B cell (primary cell): Measurements from ENCODE around the gene TERC. TPM values are rescaled to one million over a fixed set of nuclear protein-coding genes. Genes with fewer than 3 reads are reported as not detected.
A peak's percentile ranks its signal among the peaks of the same experiment; 100 is the strongest.
"Not testable (repeated sequence)": the region's sequence is repeated elsewhere in the genome, so short reads cannot be mapped to it uniquely, and the experiment has no call there.

Source experiments
- ATAC-seq: fragments of 200-7000 bp; cut with Tn5 transposase; one replicate; pipeline ENCODE4 v1.10.0; 2021; ENCODE audit warnings: low read depth, mild to moderate bottlenecking, moderate number of reproducible peaks, moderate library complexity
- CTCF ChIA-PET: fragments of 350-600 bp; sonication (Branson Sonifier 250); formaldehyde crosslinking; loops from one replicate; lab custom pipeline; 2021; ENCODE audit warnings: antibody characterized with exemption, inconsistent platforms; lab: Charles Lee
- POLR2A ChIA-PET: fragments of 350-600 bp; sonication (Branson Sonifier 250); formaldehyde crosslinking; loops from one replicate; lab custom pipeline; 2021; ENCODE audit warnings: antibody characterized with exemption; lab: Charles Lee
- DNase-seq: peaks from one replicate; pipeline ENCODE4 v3.0.0; 2013
- H2AFZ ChIP-seq: 2 replicates; pipeline ENCODE4 v1.6.1; 2012; ENCODE audit warnings: mild to moderate bottlenecking, low read depth, low read length; ENCODE audit not compliant: insufficient read depth, poor library complexity, severe bottlenecking
- H3K27ac ChIP-seq, 2 donors: 1 replicate in 1 of 2; 2 replicates in 1 of 2; pipeline ENCODE4 v1.5.1; 2012 to 2013; ENCODE audit warnings: low read length in 2 of 2, mild to moderate bottlenecking in 2 of 2, moderate library complexity in 1 of 2
- H3K27me3 ChIP-seq, 4 experiments: fragments of 200-600 bp in 1 of 4; sonication (generic) in 1 of 4; replicated peaks in 1 of 4; 1 replicate in 2 of 4; 2 replicates in 2 of 4; pipeline versions ENCODE4 v1.6.1 to v1.7.0; 2013 to 2016; ENCODE audit warnings: low read length in 3 of 4, mild to moderate bottlenecking in 2 of 4, mixed read lengths in 1 of 4, moderate library complexity in 1 of 4; ENCODE audit not compliant: insufficient read depth in 4 of 4, control insufficient read depth in 3 of 4; ENCODE audit errors: control extremely low read depth in 1 of 4
- H3K36me3 ChIP-seq, 2 experiments: replicated peaks in 1 of 2; 1 replicate in 1 of 2; 2 replicates in 1 of 2; pipeline versions ENCODE4 v1.6.1 to v1.7.1; 2013; ENCODE audit warnings: low read length in 1 of 2; ENCODE audit not compliant: insufficient read depth in 2 of 2, control insufficient read depth in 1 of 2; ENCODE audit errors: control extremely low read depth in 1 of 2, extremely low read depth in 1 of 2
- H3K4me1 ChIP-seq, 2 donors: fragments of 200-600 bp in 1 of 2; sonication (generic) in 1 of 2; 1 replicate in 1 of 2; 2 replicates in 1 of 2; pipeline versions ENCODE4 v1.5.1 to v1.6.1; 2013 to 2017; ENCODE audit warnings: low read length in 2 of 2; ENCODE audit not compliant: control insufficient read depth in 2 of 2, insufficient read depth in 2 of 2
- H3K4me2 ChIP-seq: replicated peaks from 2 replicates; pipeline ENCODE3; 2012; ENCODE audit warnings: mild to moderate bottlenecking, low read depth, low read length; ENCODE audit not compliant: poor library complexity, severe bottlenecking
- H3K4me3 ChIP-seq, 5 experiments: fragments of 200-600 bp in 1 of 5; sonication (generic) in 1 of 5; 1 replicate in 3 of 5; 2 replicates in 2 of 5; pipeline versions ENCODE4 v1.5.1 to v1.7.0; 2011 to 2016; ENCODE audit warnings: low read length in 4 of 5, mild to moderate bottlenecking in 4 of 5, low read depth in 2 of 5, control low read depth in 1 of 5, moderate library complexity in 1 of 5; ENCODE audit not compliant: insufficient read depth in 1 of 5; ENCODE audit errors: control extremely low read depth in 1 of 5, extremely low read depth in 1 of 5
- H3K79me2 ChIP-seq: fragments of 200-600 bp; sonication (generic); one replicate; pipeline ENCODE4 v1.6.0; 2016; ENCODE audit warnings: low read length; ENCODE audit not compliant: control insufficient read depth, insufficient read depth
- H3K9ac ChIP-seq: fragments of 200-600 bp; sonication (generic); 2 replicates; pipeline ENCODE4 v1.6.1; 2017; ENCODE audit warnings: mild to moderate bottlenecking, low read length, moderate library complexity
- H3K9me3 ChIP-seq, 3 donors: one replicate each; pipeline versions ENCODE4 v1.6.1 to v1.7.1; 2013; ENCODE audit warnings: low read length in 2 of 3; ENCODE audit not compliant: control insufficient read depth in 2 of 3, insufficient read depth in 1 of 3; ENCODE audit errors: control extremely low read depth in 1 of 3
- H4K20me1 ChIP-seq: 2 replicates; pipeline ENCODE4 v1.6.0; 2012; ENCODE audit warnings: mild to moderate bottlenecking, low read length; ENCODE audit not compliant: insufficient read depth, control insufficient read depth, poor library complexity, severe bottlenecking
- H3K27ac Mint-ChIP-seq: one replicate; pipeline ENCODE4 v1.8.0; 2021; ENCODE audit warnings: mixed read lengths
- H3K27me3 Mint-ChIP-seq: one replicate; pipeline ENCODE4 v1.8.0; 2021; ENCODE audit warnings: mixed read lengths
- H3K4me1 Mint-ChIP-seq: one replicate; pipeline ENCODE4 v1.8.0; 2021; ENCODE audit warnings: mixed read lengths
- H3K4me3 Mint-ChIP-seq: one replicate; pipeline ENCODE4 v1.8.0; 2021; ENCODE audit warnings: mixed read lengths
- H3K9me3 Mint-ChIP-seq: one replicate; pipeline ENCODE4 v1.8.0; 2022; ENCODE audit warnings: mixed read lengths; ENCODE audit not compliant: insufficient read depth
- CTCF ChIP-seq: fragments of 200-600 bp; IDR thresholded peaks from one replicate; pipeline ENCODE4 v1.8.0; 2022; ENCODE audit warnings: antibody characterized with exemption, mild to moderate bottlenecking
- EZH2 ChIP-seq: IDR thresholded peaks from 2 replicates; pipeline ENCODE4 v1.6.1; 2012; ENCODE audit warnings: borderline replicate concordance, low read depth, mild to moderate bottlenecking, moderate library complexity, low read length; ENCODE audit not compliant: insufficient read depth, poor library complexity, severe bottlenecking
- WGBS: methylation state at CpG from one replicate; pipeline ENCODE4 v1.1.5; 2013; ENCODE audit warnings: missing lambda C conversion rate; ENCODE audit not compliant: insufficient coverage; 5-methylcytosine and 5-hydroxymethylcytosine counted together
- intact Hi-C: fragments of 100-400 bp; cut with micrococcal nuclease; formaldehyde crosslinking; loops from one replicate; pipeline ENCODE4 v1.10.0; 2022
- polyA plus RNA-seq: library from polyadenylated mRNA; depleted of rRNA; stranded (reverse); fragments of >200 nt; gene quantifications from 2 replicates; pipeline ENCODE4 v1.2.3, GENCODE V29; 2012
- total RNA-seq, 2 donors: library from RNA; stranded (reverse); fragments of 120-200 nt in 1 of 2; gene quantifications; 1 replicate in 1 of 2; 2 replicates in 1 of 2; pipeline versions ENCODE4 v1.2.3 to v1.2.4, GENCODE V29; 2013 to 2022

TERC gene
- total and polyA plus RNA-seq, 2 donors (not counting 1 experiment from before 2014, with no cell fraction given) = 1.3 to 10.6 TPM

- Mint-ChIP-seq H3K27ac (no peak overlapping the region), H3K27me3 (peaks cover 29% of the 10 kb centered on the region), H3K4me1 (no peaks in the 10 kb centered on the region), H3K4me3 (no peak overlapping the region), H3K9me3 (no peaks in the 10 kb centered on the region)
- H3K27me3 ChIP-seq = peaks cover 0 to 16% (median 11%) of the 10 kb centered on the region in 4 experiments
- peak; percentile 23 for DNase-seq
- no peaks in the 10 kb centered on the region for H3K36me3 ChIP-seq
- intact Hi-C loops = loop anchor here (5.0 kb wide), 2 partner anchors 597 to 1532 kb away; no protein-coding TSS in a partner anchor
- no peak overlapping the region for H3K4me3 ChIP-seq
- TF ChIP-seq CTCF (peak; percentile 46), EZH2 (no peak)
- POLR2A ChIA-PET = no interaction called here
- peaks cover 0 to 1% (median 0%) of the 10 kb centered on the region in 3 donors for H3K9me3 ChIP-seq
- no CpG with 5 or more reads among the region's 1 CpG for WGBS
- H3K9ac ChIP-seq = no peak overlapping the region
- no peak overlapping the region for H3K4me2 ChIP-seq
- H3K79me2 ChIP-seq = no peaks in the 10 kb centered on the region
- H2AFZ ChIP-seq = no peak overlapping the region
- no peaks in the 10 kb centered on the region for H3K4me1 ChIP-seq
- H4K20me1 ChIP-seq = no peaks in the 10 kb centered on the region
- H3K27ac ChIP-seq = no peak overlapping the region
- CTCF ChIA-PET = interaction anchor here (0.7 to 3.3 kb wide), 13 partner anchors 13 to 1698 kb away, joined by 3 to 16 read pairs (median 3); no protein-coding TSS in a partner anchor
- no peak for ATAC-seq
Observed at GRCh38 chr3:169744366-169745054, 20.4 kb downstream of the TERC start.

GRCh38 chr3:169739067-169739466, 25.8 kb downstream of the TERC start:
- no peak for DNase-seq
- H3K27me3 Mint-ChIP-seq = no peaks in the 10 kb centered on the region
- no peaks in the 10 kb centered on the region for H3K79me2 ChIP-seq
- ChIA-PET CTCF (no interaction called here), POLR2A (no interaction called here)
- H3K27ac ChIP-seq = no peak overlapping the region
- H3K9me3 ChIP-seq = peaks cover 0 to 3% (median 0%) of the 10 kb centered on the region in 3 donors
- H4K20me1 ChIP-seq = no peaks in the 10 kb centered on the region
- ATAC-seq = no peak
- no peak overlapping the region for H3K4me3 Mint-ChIP-seq
- intact Hi-C loops = no loop called here
- no peaks in the 10 kb centered on the region for H3K4me1 Mint-ChIP-seq
- H3K4me1 ChIP-seq = no peaks in the 10 kb centered on the region
- peaks cover 0 to 3% (median 0%) of the 10 kb centered on the region in 4 experiments for H3K27me3 ChIP-seq
- peaks cover 2% of the 10 kb centered on the region for H3K9me3 Mint-ChIP-seq
- H3K9ac ChIP-seq = no peak overlapping the region
- WGBS = no CpG with 5 or more reads among the region's 2 CpGs
- no peak for TF ChIP-seq EZH2
- no peak for TF ChIP-seq CTCF
- no peak overlapping the region for H3K4me2 ChIP-seq
- no peaks in the 10 kb centered on the region for H3K36me3 ChIP-seq
- H3K4me3 ChIP-seq = no peak overlapping the region
- no peak overlapping the region for H2AFZ ChIP-seq
- H3K27ac Mint-ChIP-seq = no peak overlapping the region

GRCh38 chr3:169731857-169732256, 33.0 kb downstream of the TERC start:
- H3K27ac Mint-ChIP-seq, H2AFZ ChIP-seq, ATAC-seq, H3K27ac ChIP-seq, H3K4me3 ChIP-seq, H3K36me3 ChIP-seq, intact Hi-C loops, POLR2A ChIA-PET, H3K4me3 Mint-ChIP-seq, DNase-seq, H3K27me3 ChIP-seq, H3K79me2 ChIP-seq, H4K20me1 ChIP-seq, H3K9ac ChIP-seq, H3K4me1 Mint-ChIP-seq, H3K4me1 ChIP-seq, H3K9me3 Mint-ChIP-seq, H3K4me2 ChIP-seq, H3K9me3 ChIP-seq: not testable (repeated sequence)
- H3K27me3 Mint-ChIP-seq = peaks cover 53% of the 10 kb centered on the region
- CTCF ChIA-PET = interaction anchor here (1.2 kb wide), 1 partner anchor 12 kb away, joined by 3 read pairs; no protein-coding TSS in a partner anchor
